C4-2B (cell line): ENCODE results near the gene MICAL3.
"Not testable (repeated sequence)": the region's sequence is repeated elsewhere in the genome, so short reads cannot be mapped to it uniquely, and the experiment has no call there.

ENCODE experiments used
- CTCF ChIP-seq: fragments of 450-650 bp; conservative IDR thresholded peaks from 2 replicates; pipeline ENCODE4 v1.5.1; 2017; ENCODE audit warnings: mild to moderate bottlenecking
- ZFX ChIP-seq: fragments of 450-650 bp; IDR thresholded peaks from 2 replicates; pipeline ENCODE4 v1.6.1; 2017

GRCh38 chr22:18073927-18074326, 49.6 kb upstream of the MICAL3 start:
- TF ChIP-seq CTCF, ZFX: not testable (repeated sequence)
